GM21526 (cell line): ENCODE measurements around the gene TAS2R3.

ENCODE experiments used
- ATAC-seq: cut with Tn5 transposase; IDR thresholded peaks from one replicate; pipeline ENCODE4 v1.9.1; 2021; ENCODE audit warnings: moderate library complexity; ENCODE audit not compliant: unreplicated experiment, low FRiP score

Gene TAS2R3

GRCh38 chr7:141785706-141786552 is 22.0 kb downstream of the TAS2R3 start:
- peak; percentile 65 for ATAC-seq

GRCh38 chr7:141788296-141788695 is 24.4 kb downstream of the TAS2R3 start:
- ATAC-seq, result no peak

GRCh38 chr7:141789917-141790316 is 26.0 kb downstream of the TAS2R3 start, which contains the start of gene TAS2R5:
Gene TAS2R5, plus strand, starts transcription at chr7:141790217. Its CDS starts 145 bp downstream, at chr7:141790362.
- no peak for ATAC-seq

GRCh38 chr7:141792526-141792925 is 28.6 kb downstream of the TAS2R3 start:
- no peak for ATAC-seq
